Embryonic facial prominence (tissue), 1 donor: Measurements from ENCODE around the gene CES5A.
"Not testable (repeated sequence)": the region's sequence is repeated elsewhere in the genome, so short reads cannot be mapped to it uniquely, and the experiment has no call there.

Experiments used
- DNase-seq: peaks from one replicate; pipeline ENCODE4 v3.0.0-alpha.2; 2016; ENCODE audit errors: extremely low spot score

The CES5A gene

GRCh38 chr16:55830658-55831294, 44.4 kb downstream of the CES5A start:
- DNase-seq, result no peak

GRCh38 chr16:55829232-55829631, 45.9 kb downstream of the CES5A start:
- DNase-seq, result not testable (repeated sequence)

GRCh38 chr16:55828680-55829079, 46.5 kb downstream of the CES5A start:
- DNase-seq, result no peak

GRCh38 chr16:55825115-55825728, 50.0 kb downstream of the CES5A start:
- no peak for DNase-seq

GRCh38 chr16:55824473-55825000, 50.6 kb downstream of the CES5A start:
- no peak for DNase-seq

GRCh38 chr16:55822280-55822810, 52.8 kb downstream of the CES5A start:
- DNase-seq, result no peak

- no peak for DNase-seq
These were observed 54.0 kb downstream of the CES5A start for GRCh38 chr16:55821210-55821609.

- DNase-seq, result no peak
These were observed 54.6 kb downstream of the CES5A start for GRCh38 chr16:55820615-55821014.

GRCh38 chr16:55817236-55817912, 57.8 kb downstream of the CES5A start:
- DNase-seq, result no peak

- not testable (repeated sequence) for DNase-seq
These were observed 59.0 kb downstream of the CES5A start for GRCh38 chr16:55816222-55816621.

- no peak for DNase-seq
These were observed 59.9 kb downstream of the CES5A start for GRCh38 chr16:55815320-55815719.

GRCh38 chr16:55814174-55814573, 61.0 kb downstream of the CES5A start:
- not testable (repeated sequence) for DNase-seq

- not testable (repeated sequence) for DNase-seq
These were observed 61.4 kb downstream of the CES5A start for GRCh38 chr16:55813730-55814129.

- no peak for DNase-seq
These were observed 62.2 kb downstream of the CES5A start for GRCh38 chr16:55812951-55813350.

- no peak for DNase-seq
These were observed 63.4 kb downstream of the CES5A start for GRCh38 chr16:55811811-55812210.

GRCh38 chr16:55810451-55810961, 64.7 kb downstream of the CES5A start:
- no peak for DNase-seq

GRCh38 chr16:55809851-55810250, 65.3 kb downstream of the CES5A start:
- DNase-seq, result no peak

GRCh38 chr16:55809386-55809785, 65.8 kb downstream of the CES5A start:
- DNase-seq, result no peak

GRCh38 chr16:55808286-55808685, 66.9 kb downstream of the CES5A start:
- DNase-seq, result not testable (repeated sequence)

- DNase-seq, result not testable (repeated sequence)
These were observed 70.1 kb downstream of the CES5A start for GRCh38 chr16:55805104-55805503.

GRCh38 chr16:55803681-55804080, 71.5 kb downstream of the CES5A start:
- not testable (repeated sequence) for DNase-seq
